Testis (tissue), 2 donors: ENCODE data around the gene SMAD4.

Experiments
- POLR2A ChIP-seq: fragments of 450-650 bp; IDR thresholded peaks from one replicate; pipeline ENCODE4 v1.6.1; 2017; ENCODE audit warnings: antibody characterized with exemption, mild to moderate bottlenecking, moderate library complexity
- TF ChIP-seq, protein P1 (sequence below), 3 experiments: fragments of 450-650 bp in 2 of 3; fragments of 200-600 bp in 1 of 3; sonication (generic) in 1 of 3; IDR thresholded peaks; one replicate each; pipeline ENCODE4 v1.5.1; 2016 to 2019; ENCODE audit warnings: antibody characterized with exemption in 3 of 3, mild to moderate bottlenecking in 2 of 3, moderate library complexity in 1 of 3

DNA sequence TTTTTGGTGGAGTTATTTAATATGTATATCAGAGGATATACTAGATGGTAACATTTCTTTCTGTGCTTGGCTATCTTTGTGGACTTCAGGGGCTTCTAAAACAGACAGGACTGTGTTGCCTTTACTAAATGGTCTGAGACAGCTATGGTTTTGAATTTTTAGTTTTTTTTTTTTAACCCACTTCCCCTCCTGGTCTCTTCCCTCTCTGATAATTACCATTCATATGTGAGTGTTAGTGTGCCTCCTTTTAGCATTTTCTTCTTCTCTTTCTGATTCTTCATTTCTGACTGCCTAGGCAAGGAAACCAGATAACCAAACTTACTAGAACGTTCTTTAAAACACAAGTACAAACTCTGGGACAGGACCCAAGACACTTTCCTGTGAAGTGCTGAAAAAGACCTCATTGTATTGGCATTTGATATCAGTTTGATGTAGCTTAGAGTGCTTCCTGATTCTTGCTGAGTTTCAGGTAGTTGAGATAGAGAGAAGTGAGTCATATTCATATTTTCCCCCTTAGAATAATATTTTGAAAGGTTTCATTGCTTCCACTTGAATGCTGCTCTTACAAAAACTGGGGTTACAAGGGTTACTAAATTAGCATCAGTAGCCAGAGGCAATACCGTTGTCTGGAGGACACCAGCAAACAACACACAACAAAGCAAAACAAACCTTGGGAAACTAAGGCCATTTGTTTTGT is 52.7 kb downstream of the SMAD4 start:
- TF ChIP-seq, protein P1, sequence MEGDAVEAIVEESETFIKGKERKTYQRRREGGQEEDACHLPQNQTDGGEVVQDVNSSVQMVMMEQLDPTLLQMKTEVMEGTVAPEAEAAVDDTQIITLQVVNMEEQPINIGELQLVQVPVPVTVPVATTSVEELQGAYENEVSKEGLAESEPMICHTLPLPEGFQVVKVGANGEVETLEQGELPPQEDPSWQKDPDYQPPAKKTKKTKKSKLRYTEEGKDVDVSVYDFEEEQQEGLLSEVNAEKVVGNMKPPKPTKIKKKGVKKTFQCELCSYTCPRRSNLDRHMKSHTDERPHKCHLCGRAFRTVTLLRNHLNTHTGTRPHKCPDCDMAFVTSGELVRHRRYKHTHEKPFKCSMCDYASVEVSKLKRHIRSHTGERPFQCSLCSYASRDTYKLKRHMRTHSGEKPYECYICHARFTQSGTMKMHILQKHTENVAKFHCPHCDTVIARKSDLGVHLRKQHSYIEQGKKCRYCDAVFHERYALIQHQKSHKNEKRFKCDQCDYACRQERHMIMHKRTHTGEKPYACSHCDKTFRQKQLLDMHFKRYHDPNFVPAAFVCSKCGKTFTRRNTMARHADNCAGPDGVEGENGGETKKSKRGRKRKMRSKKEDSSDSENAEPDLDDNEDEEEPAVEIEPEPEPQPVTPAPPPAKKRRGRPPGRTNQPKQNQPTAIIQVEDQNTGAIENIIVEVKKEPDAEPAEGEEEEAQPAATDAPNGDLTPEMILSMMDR (IDR thresholded peaks at IDR 0.05) = no peak
- TF ChIP-seq POLR2A = no peak
